Nephron progenitor cell (in vitro differentiated cells): ENCODE measurements around the gene AADACL4.
"Not testable (repeated sequence)": the region's sequence is repeated elsewhere in the genome, so short reads cannot be mapped to it uniquely, and the experiment has no call there.

Source experiments
- DNase-seq: peaks from one replicate; pipeline ENCODE4 v3.0.0; 2021
- H3K27ac Mint-ChIP-seq: 2 replicates; pipeline ENCODE4 v1.8.0; 2021; ENCODE audit warnings: mild to moderate bottlenecking, moderate library complexity, mixed read lengths
- H3K27me3 Mint-ChIP-seq: 2 replicates; pipeline ENCODE4 v1.8.0; 2021; ENCODE audit warnings: mild to moderate bottlenecking, low read depth, mixed read lengths; ENCODE audit not compliant: poor library complexity
- H3K36me3 Mint-ChIP-seq: 2 replicates; pipeline ENCODE4 v1.8.0; 2021; ENCODE audit warnings: low read depth, mixed read lengths
- H3K4me1 Mint-ChIP-seq: 2 replicates; pipeline ENCODE4 v1.8.0; 2021; ENCODE audit warnings: mixed read lengths
- H3K4me3 Mint-ChIP-seq: 2 replicates; pipeline ENCODE4 v1.8.0; 2021; ENCODE audit warnings: mild to moderate bottlenecking, moderate library complexity, mixed read lengths
- H3K9me3 Mint-ChIP-seq: 2 replicates; pipeline ENCODE4 v1.8.0; 2021; ENCODE audit warnings: mild to moderate bottlenecking, moderate library complexity, mixed read lengths
- TF ChIP-seq, protein P1 (sequence below): fragments of 200-600 bp; sonication (generic); IDR thresholded peaks from 2 replicates; pipeline ENCODE4 v1.5.0; 2021; ENCODE audit warnings: antibody characterized with exemption

AADACL4 gene

GRCh38 chr1:12643079-12643478 lies 806 bp upstream of the AADACL4 start:
- peaks cover 27% of the 10 kb centered on the region for H3K27me3 Mint-ChIP-seq
- DNase-seq = no peak
- no peak overlapping the region for H3K27ac Mint-ChIP-seq
- no peaks in the 10 kb centered on the region for H3K4me1 Mint-ChIP-seq
- H3K4me3 Mint-ChIP-seq = no peak overlapping the region
- TF ChIP-seq, protein P1, sequence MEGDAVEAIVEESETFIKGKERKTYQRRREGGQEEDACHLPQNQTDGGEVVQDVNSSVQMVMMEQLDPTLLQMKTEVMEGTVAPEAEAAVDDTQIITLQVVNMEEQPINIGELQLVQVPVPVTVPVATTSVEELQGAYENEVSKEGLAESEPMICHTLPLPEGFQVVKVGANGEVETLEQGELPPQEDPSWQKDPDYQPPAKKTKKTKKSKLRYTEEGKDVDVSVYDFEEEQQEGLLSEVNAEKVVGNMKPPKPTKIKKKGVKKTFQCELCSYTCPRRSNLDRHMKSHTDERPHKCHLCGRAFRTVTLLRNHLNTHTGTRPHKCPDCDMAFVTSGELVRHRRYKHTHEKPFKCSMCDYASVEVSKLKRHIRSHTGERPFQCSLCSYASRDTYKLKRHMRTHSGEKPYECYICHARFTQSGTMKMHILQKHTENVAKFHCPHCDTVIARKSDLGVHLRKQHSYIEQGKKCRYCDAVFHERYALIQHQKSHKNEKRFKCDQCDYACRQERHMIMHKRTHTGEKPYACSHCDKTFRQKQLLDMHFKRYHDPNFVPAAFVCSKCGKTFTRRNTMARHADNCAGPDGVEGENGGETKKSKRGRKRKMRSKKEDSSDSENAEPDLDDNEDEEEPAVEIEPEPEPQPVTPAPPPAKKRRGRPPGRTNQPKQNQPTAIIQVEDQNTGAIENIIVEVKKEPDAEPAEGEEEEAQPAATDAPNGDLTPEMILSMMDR = no peak
- peaks cover 21% of the 10 kb centered on the region for H3K36me3 Mint-ChIP-seq
- H3K9me3 Mint-ChIP-seq = peaks cover 49% of the 10 kb centered on the region

- no peak overlapping the region for H3K4me3 Mint-ChIP-seq
- H3K9me3 Mint-ChIP-seq = peaks cover 39% of the 10 kb centered on the region
- peaks cover 21% of the 10 kb centered on the region for H3K36me3 Mint-ChIP-seq
- no peak overlapping the region for H3K27ac Mint-ChIP-seq
- H3K4me1 Mint-ChIP-seq = no peaks in the 10 kb centered on the region
- DNase-seq = no peak
- TF ChIP-seq, protein P1 = no peak
- H3K27me3 Mint-ChIP-seq = peaks cover 34% of the 10 kb centered on the region
Observed at GRCh38 chr1:12644237-12644636, 352 bp downstream of the AADACL4 start.

GRCh38 chr1:12644829-12645228 lies 944 bp downstream of the AADACL4 start:
- peaks cover 1% of the 10 kb centered on the region for H3K4me1 Mint-ChIP-seq
- H3K9me3 Mint-ChIP-seq = peaks cover 33% of the 10 kb centered on the region
- no peak overlapping the region for H3K27ac Mint-ChIP-seq
- H3K27me3 Mint-ChIP-seq = peaks cover 34% of the 10 kb centered on the region
- peaks cover 21% of the 10 kb centered on the region for H3K36me3 Mint-ChIP-seq
- no peak for DNase-seq
- TF ChIP-seq, protein P1 = no peak
- no peak overlapping the region for H3K4me3 Mint-ChIP-seq

DNA sequence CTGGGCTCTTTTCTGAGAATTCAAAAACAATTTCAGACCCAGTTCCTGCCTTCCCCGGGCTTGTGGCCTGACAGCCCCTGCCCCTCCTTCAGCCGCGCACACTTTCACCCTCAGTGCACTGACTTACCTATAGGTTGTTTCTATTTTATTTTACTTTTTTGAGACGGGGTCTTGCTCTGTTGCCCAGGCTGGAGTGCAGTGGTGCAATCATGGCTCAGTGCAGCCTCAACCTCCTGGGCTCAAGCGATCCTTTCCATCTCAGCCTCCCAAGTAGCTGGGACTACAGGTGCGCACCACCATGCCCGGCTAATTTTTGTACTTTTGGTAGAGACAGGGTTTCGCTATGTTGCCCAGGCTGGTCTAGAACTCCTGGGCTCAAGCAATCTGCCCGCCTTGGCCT lies 1.5 kb downstream of the AADACL4 start:
- not testable (repeated sequence) for H3K4me3 Mint-ChIP-seq, H3K27ac Mint-ChIP-seq, DNase-seq, H3K4me1 Mint-ChIP-seq
- Mint-ChIP-seq H3K27me3 (peaks cover 36% of the 10 kb centered on the region), H3K9me3 (peaks cover 27% of the 10 kb centered on the region), H3K36me3 (peaks cover 15% of the 10 kb centered on the region)

GRCh38 chr1:12648741-12649140 lies 4.9 kb downstream of the AADACL4 start:
- H3K4me1 Mint-ChIP-seq = peaks cover 8% of the 10 kb centered on the region
- H3K27me3 Mint-ChIP-seq = peaks cover 40% of the 10 kb centered on the region
- no peaks in the 10 kb centered on the region for H3K36me3 Mint-ChIP-seq
- no peak overlapping the region for H3K4me3 Mint-ChIP-seq
- peaks cover 5% of the 10 kb centered on the region for H3K9me3 Mint-ChIP-seq
- TF ChIP-seq, protein P1 = no peak
- DNase-seq = no peak
- no peak overlapping the region for H3K27ac Mint-ChIP-seq

GRCh38 chr1:12649971-12650421 lies 6.1 kb downstream of the AADACL4 start:
- DNase-seq = no peak
- Mint-ChIP-seq H3K9me3 (peaks cover 13% of the 10 kb centered on the region), H3K36me3 (no peaks in the 10 kb centered on the region), H3K4me3 (no peak overlapping the region), H3K27me3 (peaks cover 30% of the 10 kb centered on the region), H3K27ac (peak overlapping the region; percentile 68), H3K4me1 (peaks cover 20% of the 10 kb centered on the region)
- TF ChIP-seq, protein P1 = no peak
